Right atrium auricular region (tissue), 2 donors: ENCODE results near the gene KCNE3. TPM values are rescaled to one million over a fixed set of nuclear protein-coding genes. Genes with fewer than 3 reads are reported as not detected.
A peak's percentile ranks its signal among the peaks of the same experiment; 100 is the strongest.

Source experiments
- DNase-seq: peaks from one replicate; pipeline ENCODE4 v3.0.0-alpha.2; 2019; ENCODE audit warnings: low spot score
- H3K27ac ChIP-seq, 2 donors: fragments of 200-600 bp; sonication (generic); 1 replicate in 1 of 2; 2 replicates in 1 of 2; pipeline ENCODE4 v1.5.1; 2016 to 2019
- H3K27me3 ChIP-seq, 2 donors: fragments of 200-600 bp; sonication (generic); one replicate each; pipeline versions ENCODE4 v1.5.1 to v1.6.0; 2017 to 2019
- H3K36me3 ChIP-seq: fragments of 200-600 bp; sonication (generic); one replicate; pipeline ENCODE4 v1.5.1; 2016
- H3K4me1 ChIP-seq, 2 donors: fragments of 200-600 bp; sonication (generic); one replicate each; pipeline versions ENCODE4 v1.5.1 to v1.6.0; 2017 to 2019
- H3K4me3 ChIP-seq, 2 donors: fragments of 200-600 bp; sonication (generic); 1 replicate in 1 of 2; 2 replicates in 1 of 2; pipeline ENCODE4 v1.5.1; 2017 to 2019; ENCODE audit warnings: mild to moderate bottlenecking in 1 of 2, moderate library complexity in 1 of 2
- H3K9me3 ChIP-seq, 2 donors: fragments of 200-600 bp; sonication (generic); one replicate each; pipeline ENCODE4 v1.5.1; 2019
- CTCF ChIP-seq, 2 donors: fragments of 200-600 bp; sonication (generic); IDR thresholded peaks; one replicate each; pipeline ENCODE4 v1.5.1; 2019; ENCODE audit warnings: antibody characterized with exemption in 2 of 2
- total RNA-seq, 2 donors: library from RNA; depleted of rRNA; stranded (reverse); fragments of >200 nt; gene quantifications; one replicate each; pipeline ENCODE4 v1.1.0, GENCODE V29; 2016

The KCNE3 gene
- total RNA-seq, 2 donors from 2014 or later, result 1.4 to 3.3 TPM

GRCh38 chr11:74463216-74463615 is 4.1 kb downstream of the KCNE3 start:
- Histone ChIP-seq H3K9me3 (no peaks in the 10 kb centered on the region), H3K36me3 (no peaks in the 10 kb centered on the region), H3K4me1 (peaks cover 0 to 15% of the 10 kb centered on the region in 2 donors), H3K27ac (no peak overlapping the region), H3K4me3 (no peak overlapping the region), H3K27me3 (no peaks in the 10 kb centered on the region)
- no peak for TF ChIP-seq CTCF (IDR thresholded peaks at IDR 0.05)
- peak; percentile 46 for DNase-seq

- DNase-seq, result peak; percentile 51
- TF ChIP-seq CTCF (IDR thresholded peaks at IDR 0.05), result no peak
- peak overlapping the region in 1 of 2 donors; percentile 55 for H3K27ac ChIP-seq
- H3K4me3 ChIP-seq, result no peak overlapping the region
- H3K4me1 ChIP-seq, result peaks cover 0 to 11% of the 10 kb centered on the region in 2 donors
- H3K27me3 ChIP-seq, result no peaks in the 10 kb centered on the region
- H3K9me3 ChIP-seq, result no peaks in the 10 kb centered on the region
- no peaks in the 10 kb centered on the region for H3K36me3 ChIP-seq
These were observed 4.7 kb downstream of the KCNE3 start for GRCh38 chr11:74462631-74463030.

GRCh38 chr11:74462009-74462408 is 5.3 kb downstream of the KCNE3 start:
- Histone ChIP-seq H3K36me3 (no peaks in the 10 kb centered on the region), H3K27ac (peak overlapping the region; percentile 54 to 55), H3K4me1 (peaks cover 0 to 7% of the 10 kb centered on the region in 2 donors), H3K27me3 (no peaks in the 10 kb centered on the region), H3K9me3 (no peaks in the 10 kb centered on the region), H3K4me3 (peak overlapping the region in 1 of 2 donors; percentile 27)
- DNase-seq, result peak; percentile 91
- TF ChIP-seq CTCF (IDR thresholded peaks at IDR 0.05), result no peak

- Histone ChIP-seq H3K4me3 (no peak overlapping the region), H3K9me3 (no peaks in the 10 kb centered on the region), H3K27me3 (no peaks in the 10 kb centered on the region), H3K36me3 (no peaks in the 10 kb centered on the region), H3K27ac (peak overlapping the region; percentile 54 to 55), H3K4me1 (peaks cover 0 to 3% of the 10 kb centered on the region in 2 donors)
- TF ChIP-seq CTCF (IDR thresholded peaks at IDR 0.05), result no peak
- DNase-seq, result peak; percentile 58
These were observed 6.7 kb downstream of the KCNE3 start for GRCh38 chr11:74460481-74461154.

- peak; percentile 47 for DNase-seq
- Histone ChIP-seq H3K27me3 (no peaks in the 10 kb centered on the region), H3K36me3 (no peaks in the 10 kb centered on the region), H3K4me3 (no peak overlapping the region), H3K27ac (peak overlapping the region in 1 of 2 donors; percentile 54), H3K4me1 (peaks cover 0 to 3% of the 10 kb centered on the region in 2 donors), H3K9me3 (no peaks in the 10 kb centered on the region)
- no peak for TF ChIP-seq CTCF (IDR thresholded peaks at IDR 0.05)
These were observed 7.3 kb downstream of the KCNE3 start for GRCh38 chr11:74460065-74460464.

GRCh38 chr11:74459584-74459983 is 7.8 kb downstream of the KCNE3 start:
- no peak overlapping the region for H3K27ac ChIP-seq
- no peak overlapping the region for H3K4me3 ChIP-seq
- H3K9me3 ChIP-seq, result no peaks in the 10 kb centered on the region
- no peaks in the 10 kb centered on the region for H3K36me3 ChIP-seq
- DNase-seq, result peak; percentile 16
- no peak for TF ChIP-seq CTCF (IDR thresholded peaks at IDR 0.05)
- H3K27me3 ChIP-seq, result no peaks in the 10 kb centered on the region
- H3K4me1 ChIP-seq, result peaks cover 0 to 3% of the 10 kb centered on the region in 2 donors
